Thoracic aorta (tissue), 2 donors: ENCODE results near the gene KCTD5. TPM values are rescaled to one million over a fixed set of nuclear protein-coding genes. Genes with fewer than 3 reads are reported as not detected.
"Not testable (repeated sequence)": the region's sequence is repeated elsewhere in the genome, so short reads cannot be mapped to it uniquely, and the experiment has no call there.

Experiments used
- ATAC-seq: fragments of 150-250 bp; one replicate; pipeline ENCODE4 v1.8.0; 2017; ENCODE audit warnings: low read depth; ENCODE audit not compliant: insufficient number of reproducible peaks, low FRiP score
- DNase-seq: peaks from one replicate; pipeline ENCODE4 v3.0.0-alpha.2; 2020; ENCODE audit warnings: low spot score
- H3K27ac ChIP-seq, 2 donors: fragments of 200-600 bp; sonication (generic); 1 replicate in 1 of 2; 2 replicates in 1 of 2; pipeline ENCODE4 v1.5.1; 2016; ENCODE audit warnings: mild to moderate bottlenecking in 2 of 2, moderate library complexity in 2 of 2
- H3K27me3 ChIP-seq: fragments of 200-600 bp; sonication (generic); replicated peaks from 2 replicates; pipeline ENCODE4 v1.6.0; 2016; ENCODE audit warnings: mild to moderate bottlenecking; ENCODE audit not compliant: insufficient read depth
- H3K36me3 ChIP-seq: fragments of 200-600 bp; sonication (generic); one replicate; pipeline ENCODE4 v1.5.1; 2016
- H3K4me1 ChIP-seq, 2 donors: fragments of 200-600 bp; sonication (generic); 1 replicate in 1 of 2; 2 replicates in 1 of 2; pipeline versions ENCODE4 v1.5.1 to v1.6.0; 2016; ENCODE audit warnings: low read depth in 2 of 2, mild to moderate bottlenecking in 1 of 2; ENCODE audit not compliant: control insufficient read depth in 1 of 2
- H3K4me3 ChIP-seq: fragments of 200-600 bp; sonication (generic); 2 replicates; pipeline ENCODE4 v1.5.1; 2016; ENCODE audit warnings: mild to moderate bottlenecking
- H3K9me3 ChIP-seq: fragments of 200-600 bp; sonication (generic); 2 replicates; pipeline ENCODE4 v1.5.1; 2016
- CTCF ChIP-seq: fragments of 200-600 bp; sonication (generic); IDR thresholded peaks from one replicate; pipeline ENCODE4 v1.5.1; 2019; ENCODE audit warnings: antibody characterized with exemption
- total RNA-seq, 2 donors: library from RNA; depleted of rRNA; stranded (reverse); fragments of >200 nt; gene quantifications; one replicate each; pipeline versions ENCODE4 v1.1.0 to v1.2.3, GENCODE V29; 2016

KCTD5 gene
- total RNA-seq, 2 donors from 2014 or later: 13.8 to 19.2 TPM

DNA sequence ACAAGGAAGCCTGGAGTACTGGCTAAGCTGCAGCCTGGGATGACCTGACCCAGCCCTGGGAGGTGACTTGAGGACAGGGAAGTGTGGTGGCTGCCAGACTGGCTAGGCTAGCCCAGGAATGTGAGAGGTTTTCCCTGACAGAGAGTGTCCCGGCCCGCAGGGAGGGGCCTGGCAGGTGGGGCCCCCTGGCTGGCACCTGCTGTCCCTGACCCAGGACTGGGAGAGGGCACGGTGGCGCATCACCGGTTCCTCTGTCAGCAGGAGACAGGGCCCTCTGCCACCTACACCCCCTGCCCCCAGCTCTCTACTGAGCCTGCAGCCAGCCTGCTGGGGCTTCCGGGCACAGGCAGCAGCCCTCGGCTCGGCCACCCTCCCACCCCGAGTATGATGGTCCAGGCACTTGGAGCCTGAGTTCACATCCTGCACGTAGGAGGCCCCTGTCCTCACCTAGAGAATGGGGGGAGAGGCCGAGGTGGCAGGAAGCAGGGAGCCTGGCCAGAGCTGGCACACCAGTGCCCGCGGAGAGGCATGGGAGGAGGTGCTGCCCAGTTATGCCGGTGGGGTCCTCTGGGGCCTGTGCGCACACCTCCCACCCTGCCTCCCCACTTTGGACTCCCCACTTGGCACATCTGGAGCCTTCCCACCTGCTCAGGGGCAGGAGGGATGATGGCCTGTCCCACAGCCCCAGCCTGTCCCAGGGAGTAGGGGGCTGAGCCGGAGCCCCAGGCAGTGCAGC, 37.2 kb downstream of the KCTD5 start:
- H3K4me1 ChIP-seq: peaks cover 0 to 11% of the 10 kb centered on the region in 2 donors
- H3K36me3 ChIP-seq: no peaks in the 10 kb centered on the region
- H3K9me3 ChIP-seq: no peaks in the 10 kb centered on the region
- DNase-seq: no peak
- no peaks in the 10 kb centered on the region for H3K27me3 ChIP-seq
- TF ChIP-seq CTCF: no peak
- H3K4me3 ChIP-seq: no peak overlapping the region
- ATAC-seq: no peak
- no peak overlapping the region for H3K27ac ChIP-seq

DNA sequence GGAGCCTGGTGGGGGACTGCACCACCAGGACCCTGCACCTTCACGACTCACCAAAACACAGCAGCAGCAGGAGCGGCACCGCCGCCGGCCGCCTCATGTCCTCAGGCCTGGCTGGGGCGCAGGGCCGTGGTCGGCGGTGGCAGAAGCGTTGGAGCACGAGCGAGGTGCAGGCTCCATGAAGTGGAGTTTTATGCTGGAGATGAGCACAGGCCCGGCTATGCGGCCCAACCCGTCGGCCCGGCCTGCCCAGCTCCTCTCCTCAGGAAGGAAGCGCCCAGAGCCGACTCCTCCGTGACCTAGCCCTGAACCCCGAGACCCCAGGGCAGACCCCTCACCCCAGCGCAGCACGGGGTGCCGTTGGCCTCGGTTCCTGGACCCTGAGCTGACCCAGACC, 37.7 kb downstream of the KCTD5 start, which contains the start of gene PRSS27:
TSS of gene PRSS27 (minus strand) at position 161 of the 394 bp plus-strand sequence. CDS start at position 97, 64 bp downstream.
- Histone ChIP-seq H3K4me3 (peak within 1 kb of the TSS; percentile 96), H3K36me3 (no peaks in the 10 kb centered on the region), H3K27ac (peak within 1 kb of the TSS in 1 of 2 donors; percentile 57), H3K9me3 (no peaks in the 10 kb centered on the region), H3K27me3 (no peaks in the 10 kb centered on the region), H3K4me1 (peaks cover 0 to 11% of the 10 kb centered on the region in 2 donors)
- ATAC-seq (no peak), DNase-seq (no peak)
- no peak for TF ChIP-seq CTCF

DNA sequence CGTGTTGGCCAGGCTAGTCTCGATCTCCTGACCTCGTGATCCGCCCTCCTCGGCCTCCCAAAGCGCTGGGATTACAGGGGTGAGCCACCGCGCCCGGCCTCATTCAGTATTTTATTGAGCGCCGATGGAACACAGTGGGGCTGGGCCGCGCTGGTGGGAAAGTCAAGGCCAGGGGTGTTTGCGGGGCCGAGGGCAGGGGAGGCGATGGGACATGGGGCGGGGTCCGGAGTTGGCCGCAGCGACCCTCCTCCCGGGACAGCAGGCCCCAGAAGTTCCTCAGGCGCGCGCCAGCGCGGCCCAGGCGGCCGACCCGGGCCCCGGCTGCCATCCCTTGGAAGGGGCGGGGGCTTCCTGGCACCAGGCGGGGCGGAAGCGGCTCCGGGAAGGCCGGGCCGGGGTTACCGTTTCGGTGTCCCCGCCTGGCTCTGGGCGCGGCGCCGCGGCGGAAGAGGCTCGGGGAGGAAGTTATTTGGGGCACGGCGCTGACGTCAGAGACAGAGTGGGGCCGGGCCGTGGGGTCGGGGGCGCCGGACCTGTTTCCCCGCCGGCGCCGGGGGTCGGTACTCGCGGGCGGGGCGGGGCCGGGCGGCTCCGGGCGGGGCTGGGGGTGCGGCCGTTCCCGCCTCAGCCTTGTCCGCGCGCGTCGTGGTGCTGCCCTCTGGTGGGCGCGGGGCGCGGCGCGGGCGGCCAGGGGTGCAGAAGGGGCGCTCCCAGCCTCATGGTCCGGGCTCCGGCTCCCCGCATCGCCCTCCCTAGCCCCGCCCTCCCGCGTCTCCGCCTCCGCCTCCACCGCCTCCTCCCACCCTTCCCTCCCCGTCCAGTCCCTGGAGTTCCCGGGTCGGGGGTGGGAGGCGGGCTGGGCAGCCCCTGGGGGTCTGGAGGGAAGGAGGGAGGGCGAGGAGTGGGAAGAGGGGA, 38.7 kb downstream of the KCTD5 start:
- no peaks in the 10 kb centered on the region for H3K27me3 ChIP-seq
- DNase-seq (peak; percentile 28), ATAC-seq (peak; percentile 79)
- TF ChIP-seq CTCF: peak; percentile 66
- peaks cover 0 to 5% of the 10 kb centered on the region in 2 donors for H3K4me1 ChIP-seq
- H3K36me3 ChIP-seq: no peaks in the 10 kb centered on the region
- H3K4me3 ChIP-seq: peak overlapping the region; percentile 96
- peak overlapping the region in 1 of 2 donors; percentile 57 for H3K27ac ChIP-seq
- H3K9me3 ChIP-seq: no peaks in the 10 kb centered on the region

DNA sequence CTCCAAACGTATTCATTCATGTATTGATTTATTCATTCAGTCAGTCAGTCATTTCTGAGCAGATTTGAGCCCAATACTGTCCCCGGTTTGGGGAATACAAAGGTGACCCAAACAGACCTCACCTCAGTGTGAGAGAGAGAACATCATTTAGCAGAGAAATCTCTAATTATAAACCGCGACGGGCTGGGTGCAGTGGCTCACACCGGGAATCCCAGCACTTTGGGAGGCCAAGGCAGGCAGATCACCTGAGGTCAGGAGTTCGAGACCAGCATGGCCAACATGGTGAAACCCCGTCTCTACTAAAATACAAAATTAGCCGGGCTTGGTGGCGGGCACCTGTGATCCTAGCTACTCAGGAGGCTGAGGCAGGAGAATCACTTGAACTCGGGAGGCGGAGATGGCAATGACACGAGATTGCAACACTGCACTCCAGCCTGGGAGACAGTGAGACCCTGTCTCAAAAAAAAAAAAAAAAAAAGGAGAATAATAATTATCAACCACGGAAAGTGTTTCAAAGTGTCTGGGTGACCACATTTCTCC, 39.4 kb downstream of the KCTD5 start:
- H3K4me3 ChIP-seq: peak overlapping the region; percentile 96
- H3K27ac ChIP-seq: not testable (repeated sequence)

DNA sequence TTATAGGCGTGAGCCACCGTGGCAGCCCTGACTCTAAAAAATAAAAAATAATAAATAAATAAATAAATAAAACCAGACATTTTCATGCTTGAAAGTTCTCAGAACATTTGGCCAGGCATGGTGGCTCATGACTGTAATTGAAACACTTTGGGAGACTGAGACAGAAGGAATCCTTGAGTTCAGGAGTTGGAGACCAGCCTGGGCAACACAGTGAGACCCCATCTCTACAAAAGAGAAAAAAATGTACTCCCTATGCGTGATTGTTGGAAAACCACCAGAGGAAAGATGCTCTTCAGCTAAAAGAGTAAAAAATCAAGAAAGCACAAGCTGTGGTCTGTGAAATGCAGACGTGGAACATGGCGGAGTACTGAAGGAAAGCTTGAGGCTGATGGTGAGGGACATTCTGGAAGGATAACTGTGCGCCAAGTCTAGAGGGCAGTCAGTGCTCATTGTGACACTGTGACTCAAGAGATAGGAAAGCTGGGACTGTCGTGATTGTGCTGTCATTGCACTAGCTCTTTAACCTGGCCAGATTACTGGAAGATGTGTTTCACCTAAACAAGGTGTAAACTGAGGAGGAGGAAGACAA, 41.9 kb downstream of the KCTD5 start:
- H3K27me3 ChIP-seq: no peaks in the 10 kb centered on the region
- H3K4me1 ChIP-seq: peaks cover 0 to 5% of the 10 kb centered on the region in 2 donors
- no peaks in the 10 kb centered on the region for H3K36me3 ChIP-seq
- H3K27ac ChIP-seq: no peak overlapping the region
- ATAC-seq: no peak
- TF ChIP-seq CTCF: no peak
- H3K9me3 ChIP-seq: no peaks in the 10 kb centered on the region
- H3K4me3 ChIP-seq: no peak overlapping the region
- DNase-seq: no peak

More for the DNA sequence above, 39.4 kb downstream of the KCTD5 start:
- H3K9me3 ChIP-seq, ATAC-seq, H3K36me3 ChIP-seq, DNase-seq, H3K4me1 ChIP-seq, H3K27me3 ChIP-seq: not testable (repeated sequence)
